Uterus (tissue), 4 donors: Measurements from ENCODE around the gene ADAMTS18. TPM values are rescaled to one million over a fixed set of nuclear protein-coding genes. Genes with fewer than 3 reads are reported as not detected.

Source experiments
- DNase-seq, 2 donors: peaks; one replicate each; pipeline ENCODE4 v3.0.0-alpha.2; 2019 to 2020
- H3K27ac ChIP-seq, 2 donors: fragments of 200-600 bp; sonication (generic); 1 replicate in 1 of 2; 2 replicates in 1 of 2; pipeline ENCODE4 v1.5.1; 2016 to 2018
- H3K27me3 ChIP-seq, 2 donors: fragments of 200-600 bp; sonication (generic); one replicate each; pipeline ENCODE4 v1.5.1; 2018 to 2019; ENCODE audit warnings: control low read depth in 1 of 2
- H3K36me3 ChIP-seq, 2 donors: fragments of 200-600 bp; sonication (generic); one replicate each; pipeline ENCODE4 v1.5.1; 2019; ENCODE audit warnings: control low read depth in 1 of 2
- H3K4me1 ChIP-seq, 2 donors: fragments of 200-600 bp; sonication (generic); one replicate each; pipeline ENCODE4 v1.5.1; 2018 to 2019; ENCODE audit warnings: control low read depth in 1 of 2
- H3K4me3 ChIP-seq, 2 donors: fragments of 200-600 bp; sonication (generic); 1 replicate in 1 of 2; 2 replicates in 1 of 2; pipeline ENCODE4 v1.5.1; 2018 to 2019; ENCODE audit warnings: mild to moderate bottlenecking in 1 of 2
- H3K9me3 ChIP-seq, 2 donors: fragments of 200-600 bp; sonication (generic); one replicate each; pipeline ENCODE4 v1.5.1; 2019; ENCODE audit warnings: control low read depth in 1 of 2
- POLR2A ChIP-seq, 2 donors: fragments of 450-650 bp; IDR thresholded peaks; one replicate each; pipeline ENCODE4 v1.6.1; 2016; ENCODE audit warnings: antibody characterized with exemption in 2 of 2, mild to moderate bottlenecking in 1 of 2, moderate library complexity in 1 of 2
- intact Hi-C: fragments of 100-400 bp; cut with DNase I; formaldehyde crosslinking; loops from one replicate; pipeline ENCODE4 v1.15.1; 2023; ENCODE audit warnings: low total_unique reads
- total RNA-seq, 4 donors: library from RNA; depleted of rRNA in 3 of 4; stranded (reverse); fragments of >200 nt in 3 of 4; gene quantifications; one replicate each; pipeline versions ENCODE4 v1.1.0 to v1.2.4, GENCODE V29; 2014 to 2023
- TF ChIP-seq, protein P1 (sequence below), 4 experiments: fragments of 200-600 bp in 2 of 4; fragments of 450-650 bp in 2 of 4; sonication (generic) in 2 of 4; IDR thresholded peaks; one replicate each; pipeline ENCODE4 v1.5.1; 2016 to 2019; ENCODE audit warnings: antibody characterized with exemption in 4 of 4, mild to moderate bottlenecking in 2 of 4, moderate library complexity in 1 of 4
- donor health status: DM: yes; HTN: yes; CAD: no.

ADAMTS18 gene
- total RNA-seq, 4 donors from 2014 or later: 3.5 to 5.3 TPM; not detected in 2

DNA sequence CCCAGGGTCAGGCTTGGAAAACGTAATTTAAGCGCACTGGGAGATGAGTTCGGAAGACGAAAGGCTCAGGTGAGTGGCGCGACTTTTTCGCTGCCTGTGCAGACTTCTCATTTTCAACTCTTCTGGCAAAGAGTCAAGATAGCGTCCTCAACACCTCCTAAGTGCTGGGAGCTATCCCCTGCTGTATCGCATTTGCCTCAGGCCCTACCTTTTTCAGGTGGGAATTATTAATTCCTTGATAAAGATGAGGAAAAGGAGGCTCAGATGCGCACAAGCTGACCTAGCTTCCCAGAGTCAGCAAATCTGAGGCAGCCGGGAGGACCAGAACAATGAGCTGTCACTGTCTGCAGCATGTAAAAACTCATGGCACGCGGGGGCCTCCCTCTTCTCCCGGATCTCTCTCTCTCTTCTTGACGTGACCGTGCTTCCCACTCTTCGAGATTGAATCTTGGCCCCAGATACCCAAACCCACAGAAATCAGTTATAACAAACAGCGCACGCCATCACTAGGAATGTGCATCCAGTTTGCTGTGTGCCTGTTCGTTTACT lies 512 bp upstream of the ADAMTS18 start:
- Histone ChIP-seq H3K4me3 (peak overlapping the region in 1 of 2 donors; percentile 23), H3K27me3 (no peaks in the 10 kb centered on the region), H3K27ac (no peak overlapping the region), H3K4me1 (no peaks in the 10 kb centered on the region), H3K9me3 (no peaks in the 10 kb centered on the region), H3K36me3 (no peaks in the 10 kb centered on the region)
- intact Hi-C loops: no loop called here
- no peak for DNase-seq
- TF ChIP-seq POLR2A (IDR thresholded peaks at IDR 0.05): no peak
- TF ChIP-seq, protein P1, sequence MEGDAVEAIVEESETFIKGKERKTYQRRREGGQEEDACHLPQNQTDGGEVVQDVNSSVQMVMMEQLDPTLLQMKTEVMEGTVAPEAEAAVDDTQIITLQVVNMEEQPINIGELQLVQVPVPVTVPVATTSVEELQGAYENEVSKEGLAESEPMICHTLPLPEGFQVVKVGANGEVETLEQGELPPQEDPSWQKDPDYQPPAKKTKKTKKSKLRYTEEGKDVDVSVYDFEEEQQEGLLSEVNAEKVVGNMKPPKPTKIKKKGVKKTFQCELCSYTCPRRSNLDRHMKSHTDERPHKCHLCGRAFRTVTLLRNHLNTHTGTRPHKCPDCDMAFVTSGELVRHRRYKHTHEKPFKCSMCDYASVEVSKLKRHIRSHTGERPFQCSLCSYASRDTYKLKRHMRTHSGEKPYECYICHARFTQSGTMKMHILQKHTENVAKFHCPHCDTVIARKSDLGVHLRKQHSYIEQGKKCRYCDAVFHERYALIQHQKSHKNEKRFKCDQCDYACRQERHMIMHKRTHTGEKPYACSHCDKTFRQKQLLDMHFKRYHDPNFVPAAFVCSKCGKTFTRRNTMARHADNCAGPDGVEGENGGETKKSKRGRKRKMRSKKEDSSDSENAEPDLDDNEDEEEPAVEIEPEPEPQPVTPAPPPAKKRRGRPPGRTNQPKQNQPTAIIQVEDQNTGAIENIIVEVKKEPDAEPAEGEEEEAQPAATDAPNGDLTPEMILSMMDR (IDR thresholded peaks at IDR 0.05): no peak

DNA sequence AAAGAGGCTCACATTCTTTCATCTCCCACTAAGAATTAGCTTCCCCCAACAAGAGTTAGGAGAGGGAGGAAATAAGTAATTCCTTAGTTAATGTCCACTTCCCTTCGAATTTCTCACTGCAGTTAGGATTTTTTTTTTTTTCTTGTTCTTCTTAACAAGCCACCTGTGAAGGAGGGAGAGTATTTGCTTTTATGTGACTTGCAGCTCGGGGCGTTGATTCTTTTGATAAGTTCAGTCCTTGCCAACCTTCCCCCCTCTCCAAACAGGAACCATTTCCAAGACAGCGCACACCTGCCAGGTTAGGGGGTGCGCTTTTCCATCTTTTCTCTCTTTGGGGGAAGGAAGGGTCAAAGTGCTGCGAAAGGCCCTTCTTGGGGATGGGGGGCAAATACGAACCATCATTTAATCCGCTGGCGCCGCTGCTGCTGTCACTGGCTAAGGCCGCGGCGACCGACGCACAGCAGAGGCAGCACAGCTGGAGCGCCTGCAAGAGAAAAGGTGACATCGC lies 758 bp downstream of the ADAMTS18 start:
- Histone ChIP-seq H3K27me3 (no peaks in the 10 kb centered on the region), H3K27ac (no peak overlapping the region), H3K4me3 (peak overlapping the region in 1 of 2 donors; percentile 12), H3K9me3 (no peaks in the 10 kb centered on the region), H3K36me3 (no peaks in the 10 kb centered on the region), H3K4me1 (no peaks in the 10 kb centered on the region)
- DNase-seq: no peak
- intact Hi-C loops: no loop called here
- TF ChIP-seq POLR2A (IDR thresholded peaks at IDR 0.05): no peak
- TF ChIP-seq, protein P1 (IDR thresholded peaks at IDR 0.05): no peak

DNA sequence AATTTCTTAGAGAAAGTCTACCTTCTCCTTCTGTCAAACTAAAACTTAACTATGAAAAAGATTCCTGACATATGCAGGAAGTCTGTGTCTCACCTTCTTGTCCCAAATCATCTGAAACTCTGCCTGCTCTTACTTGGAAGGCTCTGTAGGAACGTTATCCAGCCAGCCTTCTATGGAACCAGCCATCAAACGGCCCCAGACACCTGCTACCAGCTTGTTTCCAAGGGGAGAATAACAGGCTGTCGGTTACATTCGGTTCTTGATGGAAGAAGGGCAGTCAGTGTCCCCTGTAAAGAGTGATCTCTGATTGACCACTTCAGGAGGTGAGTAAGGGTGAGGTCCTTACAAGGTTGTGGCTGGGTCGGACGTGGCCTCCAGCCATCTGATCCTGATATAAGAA lies 1.7 kb downstream of the ADAMTS18 start:
- intact Hi-C loops: no loop called here

DNA sequence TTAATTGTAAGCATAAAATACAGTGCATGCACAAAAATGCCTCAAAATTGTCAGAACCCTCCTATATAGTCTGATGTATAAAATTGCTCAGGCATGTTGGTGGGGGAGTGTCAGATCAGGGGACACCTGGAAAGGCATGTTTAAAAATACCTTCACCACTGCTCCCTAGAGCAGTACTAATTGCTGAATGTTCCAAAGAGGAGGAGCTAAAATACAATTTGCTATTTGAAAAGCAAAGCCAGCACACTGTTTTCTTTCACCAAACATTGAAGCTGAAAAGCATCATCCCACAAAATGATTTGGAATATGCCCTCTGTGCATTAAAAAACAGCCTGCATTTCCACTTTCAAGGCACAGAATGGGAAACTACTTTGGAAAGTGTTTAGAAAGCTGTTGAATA lies 2.6 kb downstream of the ADAMTS18 start:
- H3K36me3 ChIP-seq: no peaks in the 10 kb centered on the region

More for the DNA sequence above, 1.7 kb downstream of the ADAMTS18 start:
- DNase-seq: no peak
- Histone ChIP-seq H3K4me3 (no peak overlapping the region), H3K9me3 (no peaks in the 10 kb centered on the region), H3K27me3 (no peaks in the 10 kb centered on the region), H3K27ac (no peak overlapping the region), H3K36me3 (no peaks in the 10 kb centered on the region), H3K4me1 (no peaks in the 10 kb centered on the region)
- no peak for TF ChIP-seq POLR2A (IDR thresholded peaks at IDR 0.05)
- TF ChIP-seq, protein P1 (IDR thresholded peaks at IDR 0.05): no peak

More for the DNA sequence above, 2.6 kb downstream of the ADAMTS18 start:
- intact Hi-C loops: no loop called here
- Histone ChIP-seq H3K27me3 (no peaks in the 10 kb centered on the region), H3K4me1 (no peaks in the 10 kb centered on the region), H3K4me3 (no peak overlapping the region), H3K9me3 (no peaks in the 10 kb centered on the region), H3K27ac (no peak overlapping the region)
- no peak for TF ChIP-seq POLR2A (IDR thresholded peaks at IDR 0.05)
- TF ChIP-seq, protein P1 (IDR thresholded peaks at IDR 0.05): no peak
- DNase-seq: no peak
